Activated T-helper 2 cell treated with anti-CD3 and anti-CD28 coated beads, Interferon-gamma antibody, Interleukin-2, Interleukin-4, amounts not matched to agents 10 μg/mL and 5 μg/mL and 100 μg/mL, durations not matched to agents 14 hours and 24 hours and 36 hours (primary cell): ENCODE results near the gene RMND5B. TPM values are rescaled to one million over a fixed set of nuclear protein-coding genes. Genes with fewer than 3 reads are reported as not detected.
A peak's percentile ranks its signal among the peaks of the same experiment; 100 is the strongest.

Experiments
- DNase-seq: peaks from one replicate; pipeline ENCODE4 v3.0.0; 2021; ENCODE audit warnings: low spot score
- H3K27ac Mint-ChIP-seq: one replicate; pipeline ENCODE4 v1.8.0; 2021; ENCODE audit warnings: mixed read lengths
- H3K27me3 Mint-ChIP-seq: one replicate; pipeline ENCODE4 v1.8.0; 2021; ENCODE audit warnings: low read depth, mixed read lengths
- H3K36me3 Mint-ChIP-seq: one replicate; pipeline ENCODE4 v1.8.0; 2021; ENCODE audit warnings: low read depth, mixed read lengths
- H3K4me1 Mint-ChIP-seq: one replicate; pipeline ENCODE4 v1.8.0; 2021; ENCODE audit warnings: low read depth, mixed read lengths
- H3K4me3 Mint-ChIP-seq: one replicate; pipeline ENCODE4 v1.8.0; 2021; ENCODE audit warnings: low read depth, mild to moderate bottlenecking, moderate library complexity, mixed read lengths
- H3K9me3 Mint-ChIP-seq: one replicate; pipeline ENCODE4 v1.8.0; 2021; ENCODE audit warnings: mixed read lengths
- intact Hi-C: fragments of 100-400 bp; cut with micrococcal nuclease; formaldehyde crosslinking; loops from one replicate; pipeline ENCODE4 v1.15.1; 2023
- total RNA-seq: library from RNA; stranded (reverse); gene quantifications from 2 replicates; pipeline ENCODE4 v1.2.3, GENCODE V29; 2022

Gene RMND5B
- total RNA-seq, 1 donor from 2014 or later: 29.3 TPM

DNA sequence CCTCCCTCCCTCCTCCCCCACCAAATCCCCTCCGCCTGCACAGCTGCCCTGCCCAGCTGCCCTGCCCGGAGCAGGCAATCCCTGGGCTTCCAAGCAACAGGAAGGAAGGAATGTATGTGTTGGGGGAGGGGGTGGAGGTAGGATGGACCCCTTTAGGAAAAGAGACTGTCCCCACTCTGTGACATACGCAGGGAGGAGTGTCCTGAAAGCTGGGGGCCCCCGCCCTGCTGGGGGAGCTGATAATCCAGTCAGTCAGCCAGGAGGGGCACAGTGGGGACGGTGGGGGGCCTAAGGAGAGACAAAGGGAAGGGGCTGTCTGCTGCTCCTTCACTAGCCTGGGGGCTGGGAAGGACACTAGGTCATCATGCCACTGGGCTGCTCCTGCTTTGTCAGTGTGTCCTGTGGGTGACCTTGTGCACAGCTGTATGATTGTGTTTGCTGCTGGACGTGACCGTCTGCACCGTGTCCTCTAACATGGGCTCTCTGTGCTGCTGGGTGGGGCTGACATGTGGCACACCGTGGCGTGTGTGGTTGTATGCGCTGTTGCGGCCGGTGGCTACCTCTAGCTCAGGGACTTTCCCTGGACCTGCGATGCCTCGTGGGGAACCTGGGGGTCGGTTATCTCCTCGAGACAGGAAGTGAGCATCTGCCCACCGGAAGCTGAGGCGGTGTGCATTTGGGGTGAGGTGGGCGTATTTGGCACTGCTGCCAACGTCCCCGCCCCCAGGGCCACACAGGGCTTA, 14.5 kb upstream of the RMND5B start:
- peaks cover 30% of the 10 kb centered on the region for H3K4me1 Mint-ChIP-seq
- H3K4me3 Mint-ChIP-seq: peak overlapping the region; percentile 66
- intact Hi-C loops: no loop called here
- H3K27me3 Mint-ChIP-seq: peaks cover 12% of the 10 kb centered on the region
- peaks cover 1% of the 10 kb centered on the region for H3K36me3 Mint-ChIP-seq
- H3K9me3 Mint-ChIP-seq: peaks cover 5% of the 10 kb centered on the region
- peak; percentile 53 for DNase-seq
- peak overlapping the region; percentile 62 for H3K27ac Mint-ChIP-seq

DNA sequence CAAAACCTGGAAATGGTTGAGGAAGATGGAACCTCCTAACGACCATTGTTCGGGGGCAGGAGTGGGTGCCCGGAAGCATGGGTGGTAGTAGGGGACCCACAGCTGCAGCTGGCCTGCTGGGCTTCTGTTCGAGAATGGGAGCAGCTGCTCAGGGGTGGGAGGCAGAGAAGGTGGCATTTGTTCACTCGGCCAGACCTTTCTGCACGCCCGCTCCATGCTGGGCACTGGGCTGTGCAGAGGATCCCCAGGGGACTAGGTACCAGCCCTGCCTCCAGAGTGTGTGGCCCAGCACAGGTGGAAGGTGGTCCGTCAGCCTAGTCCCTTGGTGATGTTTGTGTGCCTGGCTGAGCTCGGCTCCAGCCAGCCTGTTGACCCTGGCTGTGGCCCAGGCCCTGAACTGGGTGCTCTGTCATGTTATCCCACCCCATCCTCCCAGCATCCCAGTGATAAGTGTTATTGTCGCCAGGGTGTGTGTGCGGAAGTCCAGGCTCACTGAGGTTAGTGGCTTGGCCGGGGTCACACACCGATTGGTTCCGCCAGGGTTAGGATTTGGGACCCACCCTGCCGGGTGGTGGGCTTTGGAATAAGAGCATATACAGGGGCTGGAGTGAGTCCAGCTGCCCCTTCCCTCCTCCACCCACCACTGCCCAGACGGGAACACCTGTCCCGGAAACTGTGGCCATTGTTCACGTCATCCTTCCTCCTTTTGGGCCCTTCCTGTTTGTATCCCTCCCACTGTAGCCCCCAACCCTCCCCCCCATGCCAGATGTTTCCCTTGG, 12.7 kb upstream of the RMND5B start:
- H3K36me3 Mint-ChIP-seq: peaks cover 5% of the 10 kb centered on the region
- intact Hi-C loops: no loop called here
- peaks cover 9% of the 10 kb centered on the region for H3K27me3 Mint-ChIP-seq
- no peaks in the 10 kb centered on the region for H3K9me3 Mint-ChIP-seq
- peaks cover 27% of the 10 kb centered on the region for H3K4me1 Mint-ChIP-seq
- DNase-seq: no peak
- H3K4me3 Mint-ChIP-seq: no peak overlapping the region
- no peak overlapping the region for H3K27ac Mint-ChIP-seq

DNA sequence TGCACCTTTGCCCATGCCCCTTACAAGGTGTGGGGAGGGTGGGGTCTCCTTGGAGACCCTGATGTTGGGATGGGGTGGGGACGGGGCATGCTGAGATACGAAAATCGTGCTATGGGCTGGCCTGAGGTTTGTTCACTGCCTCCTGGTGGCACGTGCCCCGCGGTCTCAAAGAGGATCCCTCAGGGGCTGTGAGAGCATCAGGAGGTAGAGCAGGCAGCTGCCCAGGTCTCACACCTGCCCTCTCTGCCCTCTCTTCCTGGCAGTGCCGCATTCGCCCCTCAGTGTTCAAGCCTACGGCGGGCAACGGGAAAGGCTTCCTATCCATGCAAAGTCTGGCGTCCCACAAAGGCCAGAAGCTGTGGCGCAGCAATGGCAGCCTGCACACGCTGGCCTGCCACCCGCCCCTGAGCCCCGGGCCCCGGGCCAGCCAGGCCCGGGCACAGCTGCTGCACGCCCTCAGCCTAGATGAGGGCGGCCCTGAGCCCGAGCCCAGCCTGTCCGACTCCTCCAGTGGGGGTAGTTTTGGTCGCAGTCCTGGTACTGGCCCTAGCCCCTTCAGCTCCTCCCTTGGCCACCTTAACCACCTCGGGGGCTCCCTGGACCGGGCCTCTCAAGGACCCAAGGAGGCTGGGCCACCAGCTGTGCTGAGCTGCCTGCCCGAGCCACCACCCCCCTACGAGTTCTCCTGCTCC, 10.8 kb upstream of the RMND5B start:
- Mint-ChIP-seq H3K27me3 (peaks cover 3% of the 10 kb centered on the region), H3K4me1 (peaks cover 17% of the 10 kb centered on the region), H3K36me3 (peaks cover 5% of the 10 kb centered on the region), H3K4me3 (no peak overlapping the region), H3K9me3 (no peaks in the 10 kb centered on the region), H3K27ac (no peak overlapping the region)
- DNase-seq: no peak
- intact Hi-C loops: no loop called here

DNA sequence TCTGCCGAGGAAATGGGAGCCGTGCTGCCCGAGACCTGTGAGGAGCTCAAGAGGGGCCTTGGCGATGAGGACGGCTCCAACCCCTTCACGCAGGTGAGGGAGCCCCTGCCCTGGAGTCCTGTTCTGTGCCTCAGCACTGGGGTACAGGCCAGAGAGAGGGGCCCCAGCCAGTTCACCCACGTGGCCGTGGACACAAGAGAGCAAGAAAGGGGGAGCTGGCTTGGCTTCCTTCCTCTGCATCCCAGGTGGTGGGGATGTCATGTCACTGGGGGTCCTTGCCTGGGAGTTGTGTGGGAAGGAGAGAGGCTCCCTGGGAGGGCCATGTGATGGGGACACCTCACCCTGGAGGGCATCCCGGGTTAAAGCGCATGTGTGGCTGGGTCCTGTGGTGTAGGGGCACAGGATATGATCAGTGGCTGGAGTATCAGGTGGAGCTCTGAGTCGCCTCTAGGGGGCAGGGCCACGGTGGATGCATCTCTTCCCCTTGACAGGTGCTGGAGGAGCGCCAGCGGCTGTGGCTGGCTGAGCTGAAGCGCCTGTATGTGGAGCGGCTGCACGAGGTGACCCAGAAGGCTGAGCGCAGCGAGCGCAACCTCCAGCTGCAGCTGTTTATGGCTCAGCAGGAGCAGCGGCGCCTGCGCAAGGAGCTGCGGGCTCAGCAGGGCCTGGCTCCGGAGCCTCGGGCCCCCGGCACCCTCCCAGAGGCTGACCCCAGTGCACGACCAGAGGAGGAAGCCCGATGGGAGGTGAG, 10.0 kb upstream of the RMND5B start:
- intact Hi-C loops: no loop called here
- no peaks in the 10 kb centered on the region for H3K9me3 Mint-ChIP-seq
- H3K4me3 Mint-ChIP-seq: no peak overlapping the region
- no peak overlapping the region for H3K27ac Mint-ChIP-seq
- peaks cover 13% of the 10 kb centered on the region for H3K4me1 Mint-ChIP-seq
- DNase-seq: peak; percentile 76
- H3K36me3 Mint-ChIP-seq: peaks cover 5% of the 10 kb centered on the region
- peaks cover 3% of the 10 kb centered on the region for H3K27me3 Mint-ChIP-seq

DNA sequence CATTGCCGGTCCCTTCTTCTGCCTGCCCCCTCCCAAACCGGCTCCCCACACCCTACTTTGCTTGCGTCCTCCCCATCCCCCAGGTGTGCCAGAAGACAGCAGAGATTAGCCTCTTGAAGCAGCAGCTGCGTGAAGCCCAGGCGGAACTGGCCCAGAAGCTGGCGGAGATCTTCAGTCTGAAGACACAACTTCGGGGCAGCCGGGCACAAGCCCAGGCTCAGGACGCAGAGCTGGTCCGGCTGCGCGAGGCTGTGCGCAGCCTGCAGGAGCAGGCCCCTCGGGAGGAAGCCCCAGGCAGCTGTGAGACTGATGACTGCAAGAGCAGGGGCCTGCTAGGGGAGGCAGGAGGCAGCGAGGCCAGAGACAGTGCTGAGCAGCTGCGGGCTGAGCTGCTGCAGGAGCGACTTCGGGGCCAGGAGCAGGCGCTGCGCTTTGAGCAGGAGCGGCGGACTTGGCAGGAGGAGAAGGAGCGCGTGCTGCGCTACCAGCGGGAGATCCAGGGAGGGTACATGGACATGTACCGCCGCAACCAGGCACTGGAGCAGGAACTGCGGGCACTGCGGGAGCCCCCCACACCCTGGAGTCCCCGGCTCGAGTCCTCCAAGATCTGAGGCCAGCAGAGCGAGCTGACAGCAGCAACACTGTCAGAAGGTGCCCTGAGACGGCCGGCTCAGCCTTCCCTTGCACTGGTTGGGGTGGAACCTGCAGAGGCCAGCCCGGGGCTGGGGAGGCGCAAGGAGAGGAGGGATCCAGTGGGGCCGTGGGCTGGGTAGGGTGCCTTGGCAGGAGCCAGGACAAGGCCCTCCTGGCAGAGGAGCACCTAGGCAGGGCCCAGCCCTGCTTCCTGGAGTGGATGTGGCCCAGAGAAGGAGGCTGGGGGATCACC, 9.2 kb upstream of the RMND5B start:
- Mint-ChIP-seq H3K9me3 (no peaks in the 10 kb centered on the region), H3K4me3 (no peak overlapping the region), H3K4me1 (peaks cover 5% of the 10 kb centered on the region), H3K36me3 (peaks cover 5% of the 10 kb centered on the region), H3K27ac (no peak overlapping the region), H3K27me3 (no peaks in the 10 kb centered on the region)
- intact Hi-C loops: no loop called here
- DNase-seq: no peak

DNA sequence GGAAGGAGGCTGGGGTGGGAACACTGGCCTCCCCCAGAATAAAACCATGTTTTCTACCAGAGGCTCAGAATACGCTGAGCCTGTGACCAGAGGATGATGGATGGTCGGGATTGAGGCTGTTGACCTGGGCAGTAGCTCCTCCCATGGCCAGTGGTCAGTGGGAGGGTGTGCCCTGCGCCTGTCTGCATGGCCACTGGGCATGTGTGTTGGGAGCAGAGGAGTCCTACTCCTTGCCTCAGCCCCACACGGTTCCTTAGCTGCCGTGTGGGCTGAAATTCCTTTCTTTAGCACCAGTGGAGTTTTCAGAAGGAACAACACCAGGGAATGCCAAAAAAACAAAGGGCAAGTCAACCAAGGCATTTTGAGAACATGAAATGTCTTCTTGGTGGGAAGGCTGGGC, 8.5 kb upstream of the RMND5B start:
- Mint-ChIP-seq H3K9me3 (no peaks in the 10 kb centered on the region), H3K36me3 (peaks cover 5% of the 10 kb centered on the region), H3K27me3 (no peaks in the 10 kb centered on the region), H3K4me3 (no peak overlapping the region), H3K27ac (no peak overlapping the region), H3K4me1 (peaks cover 2% of the 10 kb centered on the region)
- no peak for DNase-seq
- intact Hi-C loops: no loop called here

DNA sequence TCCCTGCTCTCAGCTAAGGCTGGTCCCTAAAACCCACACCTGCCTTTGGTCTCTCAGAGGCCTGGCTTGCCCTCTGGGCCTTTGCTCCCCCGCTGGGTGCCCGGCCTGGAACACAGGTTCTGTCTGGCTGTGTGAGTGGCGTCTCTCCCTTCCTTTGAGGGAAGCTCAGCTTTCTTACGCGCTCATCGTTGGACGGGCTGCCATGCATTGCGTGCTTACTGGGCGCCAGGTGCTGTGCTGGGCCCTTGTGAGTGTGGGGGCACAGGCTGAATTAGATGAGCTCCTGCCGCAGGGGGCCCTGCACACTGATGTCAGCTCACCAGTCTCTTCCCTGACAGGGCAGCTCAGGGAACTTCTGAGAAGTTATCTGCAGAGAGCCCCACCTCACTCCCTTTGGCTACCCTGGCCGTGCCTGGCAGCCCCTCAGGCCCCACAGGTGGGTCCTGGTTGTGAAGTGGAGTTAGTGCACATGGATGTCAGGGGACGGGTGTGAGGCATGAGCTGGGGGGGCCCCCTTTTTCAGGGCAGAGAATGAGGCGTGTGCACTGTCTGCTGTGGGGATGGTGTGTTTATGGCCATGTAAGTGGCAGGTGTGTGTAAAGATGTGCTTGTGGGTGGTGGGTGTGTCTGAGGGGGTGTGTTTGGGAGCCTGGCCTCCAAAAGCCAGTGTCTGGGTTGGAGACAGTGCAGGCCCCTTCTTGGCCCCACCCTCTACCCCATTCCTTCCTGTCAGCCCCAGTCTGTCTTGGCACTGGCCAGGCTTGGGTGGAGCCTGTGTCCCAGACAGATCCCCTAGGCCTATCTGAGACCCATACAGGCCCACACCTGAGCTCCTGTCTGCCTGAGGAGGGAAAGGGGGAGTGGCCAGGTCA, 7.5 kb upstream of the RMND5B start:
- peaks cover 2% of the 10 kb centered on the region for H3K4me1 Mint-ChIP-seq
- DNase-seq: no peak
- intact Hi-C loops: no loop called here
- peaks cover 5% of the 10 kb centered on the region for H3K36me3 Mint-ChIP-seq
- H3K4me3 Mint-ChIP-seq: no peak overlapping the region
- no peaks in the 10 kb centered on the region for H3K9me3 Mint-ChIP-seq
- no peaks in the 10 kb centered on the region for H3K27me3 Mint-ChIP-seq
- no peak overlapping the region for H3K27ac Mint-ChIP-seq

DNA sequence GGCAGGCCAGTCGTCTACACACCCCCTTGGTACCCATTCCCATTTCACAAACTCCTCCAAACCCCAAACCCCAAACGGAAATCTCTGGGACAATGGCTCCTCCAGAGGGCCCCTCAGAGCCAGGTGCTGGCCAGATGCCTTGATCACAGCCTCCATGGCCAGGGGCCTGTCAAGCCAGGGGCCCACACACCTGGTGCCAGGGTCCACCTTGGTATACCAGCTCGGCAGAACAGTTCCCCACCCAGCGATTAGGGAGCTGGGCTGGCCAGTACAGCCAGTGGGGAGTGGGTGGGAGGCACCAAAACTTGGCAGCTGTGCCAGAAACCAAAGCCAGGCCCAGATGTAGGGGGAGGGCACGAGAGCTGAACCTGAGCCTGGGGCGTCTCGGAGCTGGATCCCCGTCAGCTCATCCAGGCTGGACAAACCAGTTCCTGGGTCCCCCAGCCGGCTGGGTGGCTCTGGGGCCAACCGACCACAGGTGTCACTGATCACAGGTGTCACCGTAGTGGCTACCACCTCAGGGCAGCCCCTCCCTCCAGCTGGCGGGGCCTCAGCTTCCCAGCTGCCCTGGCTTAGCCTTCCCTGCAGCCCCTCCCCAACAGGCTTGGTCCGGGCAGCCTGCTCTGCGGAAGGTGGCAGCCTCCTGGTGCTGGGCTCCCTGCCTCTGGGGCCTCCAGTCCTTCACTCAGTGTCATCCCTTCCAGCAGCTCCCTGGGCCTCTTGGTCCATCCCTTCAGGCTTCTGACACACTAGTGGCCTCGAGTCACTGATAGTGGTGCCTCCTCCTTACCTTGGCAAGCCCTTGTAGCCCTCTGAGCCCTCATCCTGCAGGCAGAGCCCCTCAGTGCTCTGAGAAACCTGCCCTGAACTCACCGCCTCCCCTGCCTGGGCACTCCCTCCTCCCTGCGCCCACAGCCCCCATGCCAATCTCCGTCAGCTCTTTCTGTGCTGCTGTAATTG, 6.6 kb upstream of the RMND5B start:
- Mint-ChIP-seq H3K36me3 (peaks cover 5% of the 10 kb centered on the region), H3K9me3 (no peaks in the 10 kb centered on the region), H3K27ac (no peak overlapping the region), H3K27me3 (no peaks in the 10 kb centered on the region), H3K4me1 (peaks cover 2% of the 10 kb centered on the region), H3K4me3 (no peak overlapping the region)
- no peak for DNase-seq
- intact Hi-C loops: no loop called here

DNA sequence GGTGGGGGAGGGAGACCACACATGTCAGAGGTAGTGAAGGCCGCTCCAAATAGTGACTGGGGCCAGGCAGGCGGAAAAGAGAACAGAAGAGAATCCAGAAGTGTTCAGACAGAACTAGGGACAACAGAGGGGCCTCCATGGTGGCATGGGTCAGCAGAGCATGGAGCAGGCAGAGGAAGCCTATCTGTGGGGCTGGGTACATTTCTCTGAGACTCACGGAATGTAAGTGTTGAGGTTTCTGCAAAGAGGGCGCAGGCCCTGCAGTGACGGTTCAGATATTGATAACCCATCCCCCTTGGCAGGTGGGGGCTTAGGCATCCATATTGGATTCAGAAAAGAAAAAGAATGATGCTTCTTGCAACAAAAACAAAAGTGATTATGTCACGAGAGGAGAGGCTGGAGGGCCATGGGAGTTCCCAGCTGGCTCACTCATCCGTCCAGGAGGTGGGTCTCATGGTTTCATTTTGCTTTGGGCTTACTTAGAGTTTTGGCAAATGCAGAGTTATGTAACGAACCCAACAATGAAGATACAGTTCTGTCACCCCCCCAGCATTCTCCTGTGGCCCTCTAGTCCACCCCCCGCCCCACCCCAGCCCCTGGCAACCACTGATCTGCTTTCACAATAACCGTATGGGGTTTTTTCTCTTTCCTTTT, 5.4 kb upstream of the RMND5B start:
- no peaks in the 10 kb centered on the region for H3K9me3 Mint-ChIP-seq
- H3K4me3 Mint-ChIP-seq: no peak overlapping the region
- H3K36me3 Mint-ChIP-seq: peaks cover 5% of the 10 kb centered on the region
- peaks cover 2% of the 10 kb centered on the region for H3K4me1 Mint-ChIP-seq
- DNase-seq: no peak
- H3K27ac Mint-ChIP-seq: no peak overlapping the region
- intact Hi-C loops: no loop called here
- no peaks in the 10 kb centered on the region for H3K27me3 Mint-ChIP-seq

DNA sequence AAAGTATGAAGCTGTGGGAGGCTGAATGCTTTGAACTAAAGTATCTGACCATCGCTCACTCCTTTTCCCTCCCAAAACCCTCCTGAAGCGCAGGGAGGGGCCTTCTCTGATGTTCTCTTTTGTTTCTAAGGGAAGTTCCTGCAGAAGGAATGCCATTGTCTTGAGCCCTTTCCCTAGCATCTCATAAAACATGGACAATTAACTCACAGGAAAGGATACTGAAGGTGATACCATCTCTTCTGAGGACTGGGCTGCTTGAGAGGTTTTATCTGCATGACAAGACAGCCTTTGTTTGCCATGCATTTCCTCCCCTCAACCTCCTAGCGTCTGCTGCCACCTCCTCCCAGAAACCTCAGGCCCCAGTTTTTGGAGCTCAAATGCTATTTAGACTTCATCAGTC, 4.3 kb upstream of the RMND5B start:
- intact Hi-C loops: no loop called here
- Mint-ChIP-seq H3K27me3 (no peaks in the 10 kb centered on the region), H3K36me3 (peaks cover 5% of the 10 kb centered on the region), H3K27ac (no peak overlapping the region), H3K4me1 (peaks cover 4% of the 10 kb centered on the region), H3K9me3 (no peaks in the 10 kb centered on the region), H3K4me3 (no peak overlapping the region)
- no peak for DNase-seq
